GM12801 (cell line): ENCODE results near the gene VSTM4.

Source experiments
- CTCF ChIP-seq: IDR thresholded peaks from one replicate; pipeline ENCODE4 v1.5.1; 2011; ENCODE audit warnings: control low read depth; ENCODE audit not compliant: insufficient read length; ENCODE audit errors: extremely low read depth

Gene VSTM4

GRCh38 chr10:49001402-49001801, 113.9 kb downstream of the VSTM4 start:
- no peak for TF ChIP-seq CTCF

GRCh38 chr10:49000437-49001398, 114.6 kb downstream of the VSTM4 start:
- TF ChIP-seq CTCF = no peak

GRCh38 chr10:48999346-48999745, 116.0 kb downstream of the VSTM4 start:
- no peak for TF ChIP-seq CTCF

- no peak for TF ChIP-seq CTCF
Observed at GRCh38 chr10:48996329-48996728, 119.0 kb downstream of the VSTM4 start.

- TF ChIP-seq CTCF = no peak
Observed at GRCh38 chr10:48993627-48994026, 121.7 kb downstream of the VSTM4 start.

GRCh38 chr10:48990226-48990625, 125.1 kb downstream of the VSTM4 start:
- no peak for TF ChIP-seq CTCF

- no peak for TF ChIP-seq CTCF
Observed at GRCh38 chr10:48985621-48986158, 129.6 kb downstream of the VSTM4 start.
